ENCODE data around the gene SELENOS. TPM values are rescaled to one million over a fixed set of nuclear protein-coding genes. Genes with fewer than 3 reads are reported as not detected.

The SELENOS gene
- polyA plus RNA-seq, 1 donor from 2014 or later: 136 TPM

- peaks cover 8% of the 10 kb centered on the region for H3F3A ChIP-seq (ENCODE audit: insufficient read depth, low read length, poor library complexity, severe bottlenecking)
- peak within 1 kb of the TSS; percentile 84 for H2AFZ ChIP-seq (ENCODE audit: low read depth, low read length)
- TF ChIP-seq MXI1 (conservative IDR thresholded peaks at IDR 0.05; ENCODE audit: poor library complexity, severe bottlenecking) (peak; percentile 95), POLR2AphosphoS5 (IDR thresholded peaks at IDR 0.05) (peak; percentile 95), CTCF (IDR thresholded peaks at IDR 0.05; ENCODE audit: poor library complexity, severe bottlenecking) (no peak), TAF1 (IDR thresholded peaks at IDR 0.05; ENCODE audit: low read depth) (peak; percentile 68), REST (IDR thresholded peaks at IDR 0.05; ENCODE audit: borderline replicate concordance) (no peak), RAD21 (conservative IDR thresholded peaks at IDR 0.05) (no peak), EZH2 (IDR thresholded peaks at IDR 0.05; ENCODE audit: borderline replicate concordance, insufficient read depth, low read length, poor library complexity, severe bottlenecking) (no peak), EP300 (conservative IDR thresholded peaks at IDR 0.05; ENCODE audit: poor library complexity, severe bottlenecking) (peak; percentile 56), SMC3 (conservative IDR thresholded peaks at IDR 0.05; ENCODE audit: poor library complexity) (no peak)
- H3K79me2 ChIP-seq (replicated peaks; ENCODE audit: insufficient read depth, low read length): peaks cover 49% of the 10 kb centered on the region
- no peaks in the 10 kb centered on the region for H3K36me3 ChIP-seq (ENCODE audit: insufficient read depth, low read length)
- peak within 1 kb of the TSS; percentile 87 for H3K27ac ChIP-seq (ENCODE audit: low read length)
- no peaks in the 10 kb centered on the region for H3K27me3 ChIP-seq (ENCODE audit: insufficient read depth, low read depth, low read length)
- peaks cover 3% of the 10 kb centered on the region for H4K20me1 ChIP-seq (ENCODE audit: insufficient read depth)
- no peaks in the 10 kb centered on the region for H3K9me3 ChIP-seq (ENCODE audit: low read length)
- peak within 1 kb of the TSS; percentile 88 for H3K9ac ChIP-seq (ENCODE audit: low read length)
- peak within 1 kb of the TSS; percentile 93 for H3K4me3 ChIP-seq (ENCODE audit: low read length)
- no peaks in the 10 kb centered on the region for H3K9me2 ChIP-seq (ENCODE audit: insufficient read depth, low read length)
- H3K4me2 ChIP-seq (ENCODE audit: low read length): peak within 1 kb of the TSS; percentile 75
Observed at GRCh38 chr15:101294731-101295606, 17.7 kb upstream of the SELENOS start, which contains the start of gene SNRPA1. SNRPA1 (minus strand) TSS chr15:101295248; CDS start chr15:101295178, 70 bp downstream.

- peaks cover 3% of the 10 kb centered on the region for H4K20me1 ChIP-seq (ENCODE audit: insufficient read depth)
- H3K27me3 ChIP-seq (ENCODE audit: insufficient read depth, low read depth, low read length): no peaks in the 10 kb centered on the region
- H3K9ac ChIP-seq (ENCODE audit: low read length): no peak overlapping the region
- no peak overlapping the region for H2AFZ ChIP-seq (ENCODE audit: low read depth, low read length)
- TF ChIP-seq CTCF (IDR thresholded peaks at IDR 0.05; ENCODE audit: poor library complexity, severe bottlenecking) (no peak), RAD21 (conservative IDR thresholded peaks at IDR 0.05) (no peak), MXI1 (conservative IDR thresholded peaks at IDR 0.05; ENCODE audit: poor library complexity, severe bottlenecking) (no peak)
- H3K27ac ChIP-seq (ENCODE audit: low read length): no peak overlapping the region
- H3K9me3 ChIP-seq (ENCODE audit: low read length): no peaks in the 10 kb centered on the region
- H3K4me2 ChIP-seq (ENCODE audit: low read length): peak overlapping the region; percentile 75
- H3K79me2 ChIP-seq (replicated peaks; ENCODE audit: insufficient read depth, low read length): peaks cover 60% of the 10 kb centered on the region
- peak overlapping the region; percentile 93 for H3K4me3 ChIP-seq (ENCODE audit: low read length)
- H3K36me3 ChIP-seq (ENCODE audit: insufficient read depth, low read length): no peaks in the 10 kb centered on the region
- peaks cover 8% of the 10 kb centered on the region for H3F3A ChIP-seq (ENCODE audit: insufficient read depth, low read length, poor library complexity, severe bottlenecking)
- no peaks in the 10 kb centered on the region for H3K9me2 ChIP-seq (ENCODE audit: insufficient read depth, low read length)
Observed at GRCh38 chr15:101293122-101293521, 15.8 kb upstream of the SELENOS start.
